Vagina (tissue), 2 donors: ENCODE results near the gene HMGN5.

Experiments used
- CTCF ChIP-seq, 3 experiments: fragments of 450-650 bp in 2 of 3; fragments of 200-600 bp in 1 of 3; sonication (generic) in 1 of 3; IDR thresholded peaks; one replicate each; pipeline ENCODE4 v1.5.1; 2017 to 2019; ENCODE audit warnings: antibody characterized with exemption in 3 of 3, mild to moderate bottlenecking in 2 of 3, moderate library complexity in 2 of 3
- POLR2A ChIP-seq, 2 donors: fragments of 450-650 bp; IDR thresholded peaks; one replicate each; pipeline ENCODE4 v1.6.1; 2017; ENCODE audit warnings: antibody characterized with exemption in 2 of 2, mild to moderate bottlenecking in 2 of 2, moderate library complexity in 2 of 2
- POLR2AphosphoS5 ChIP-seq, 2 donors: sonication (generic); formaldehyde crosslinking; IDR thresholded peaks; one replicate each; pipeline ENCODE4 v1.9.0; 2017; ENCODE audit warnings: antibody characterized with exemption in 2 of 2, mild to moderate bottlenecking in 2 of 2, low read depth in 1 of 2; ENCODE audit not compliant: insufficient read depth in 1 of 2

GRCh38 chrX:81229901-81230300, 28.2 kb upstream of the HMGN5 start:
- TF ChIP-seq POLR2A (IDR thresholded peaks at IDR 0.05), result no peak
- TF ChIP-seq CTCF (IDR thresholded peaks at IDR 0.05), result no peak
- no peak for TF ChIP-seq POLR2AphosphoS5 (IDR thresholded peaks at IDR 0.05; ENCODE audit: insufficient read depth in 1 of 2, low read depth in 1 of 2)
